Uterus (tissue), 4 donors: ENCODE results near the gene PALS2. TPM values are rescaled to one million over a fixed set of nuclear protein-coding genes. Genes with fewer than 3 reads are reported as not detected.

ENCODE experiments used
- DNase-seq, 2 donors: peaks; one replicate each; pipeline ENCODE4 v3.0.0-alpha.2; 2019 to 2020
- H3K27ac ChIP-seq, 2 donors: fragments of 200-600 bp; sonication (generic); 1 replicate in 1 of 2; 2 replicates in 1 of 2; pipeline ENCODE4 v1.5.1; 2016 to 2018
- H3K27me3 ChIP-seq, 2 donors: fragments of 200-600 bp; sonication (generic); one replicate each; pipeline ENCODE4 v1.5.1; 2018 to 2019; ENCODE audit warnings: control low read depth in 1 of 2
- H3K36me3 ChIP-seq, 2 donors: fragments of 200-600 bp; sonication (generic); one replicate each; pipeline ENCODE4 v1.5.1; 2019; ENCODE audit warnings: control low read depth in 1 of 2
- H3K4me1 ChIP-seq, 2 donors: fragments of 200-600 bp; sonication (generic); one replicate each; pipeline ENCODE4 v1.5.1; 2018 to 2019; ENCODE audit warnings: control low read depth in 1 of 2
- H3K4me3 ChIP-seq, 2 donors: fragments of 200-600 bp; sonication (generic); 1 replicate in 1 of 2; 2 replicates in 1 of 2; pipeline ENCODE4 v1.5.1; 2018 to 2019; ENCODE audit warnings: mild to moderate bottlenecking in 1 of 2
- H3K9me3 ChIP-seq, 2 donors: fragments of 200-600 bp; sonication (generic); one replicate each; pipeline ENCODE4 v1.5.1; 2019; ENCODE audit warnings: control low read depth in 1 of 2
- CTCF ChIP-seq, 4 experiments: fragments of 200-600 bp in 2 of 4; fragments of 450-650 bp in 2 of 4; sonication (generic) in 2 of 4; IDR thresholded peaks; one replicate each; pipeline ENCODE4 v1.5.1; 2016 to 2019; ENCODE audit warnings: antibody characterized with exemption in 4 of 4, mild to moderate bottlenecking in 2 of 4, moderate library complexity in 1 of 4
- POLR2A ChIP-seq, 2 donors: fragments of 450-650 bp; IDR thresholded peaks; one replicate each; pipeline ENCODE4 v1.6.1; 2016; ENCODE audit warnings: antibody characterized with exemption in 2 of 2, mild to moderate bottlenecking in 1 of 2, moderate library complexity in 1 of 2
- intact Hi-C: fragments of 100-400 bp; cut with DNase I; formaldehyde crosslinking; loops from one replicate; pipeline ENCODE4 v1.15.1; 2023; ENCODE audit warnings: low total_unique reads
- total RNA-seq, 4 donors: library from RNA; depleted of rRNA in 3 of 4; stranded (reverse); fragments of >200 nt in 3 of 4; gene quantifications; one replicate each; pipeline versions ENCODE4 v1.1.0 to v1.2.4, GENCODE V29; 2014 to 2023
- donor health status: DM: yes; HTN: yes; CAD: no.

Gene PALS2
- total RNA-seq, 4 donors from 2014 or later: 4.7 to 45.4 (median 36.8) TPM

DNA sequence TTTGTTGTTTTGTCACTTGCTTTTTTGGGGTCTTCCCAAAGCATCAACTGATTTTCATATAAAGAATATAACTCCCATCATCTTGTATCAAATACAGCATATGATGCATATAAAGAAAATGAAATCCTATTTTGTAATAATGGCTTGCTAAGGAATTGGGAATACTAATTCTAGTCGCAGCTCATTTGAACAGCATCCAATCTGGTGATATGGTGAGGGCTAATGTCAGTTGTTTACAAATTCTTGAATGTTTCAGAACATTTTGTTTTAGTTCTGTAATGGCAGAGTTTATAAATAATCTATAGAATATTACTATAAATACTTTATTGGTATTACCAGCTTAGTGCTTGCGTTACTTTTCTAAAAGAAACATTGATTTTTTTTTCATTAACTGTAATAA is 8.9 kb downstream of the PALS2 start:
- Histone ChIP-seq H3K27me3 (no peaks in the 10 kb centered on the region), H3K4me3 (no peak overlapping the region), H3K36me3 (no peaks in the 10 kb centered on the region), H3K9me3 (no peaks in the 10 kb centered on the region), H3K4me1 (no peaks in the 10 kb centered on the region), H3K27ac (no peak overlapping the region)
- TF ChIP-seq CTCF (IDR thresholded peaks at IDR 0.05): no peak
- no peak for TF ChIP-seq POLR2A (IDR thresholded peaks at IDR 0.05)
- DNase-seq: no peak
- intact Hi-C loops: no loop called here

- intact Hi-C loops: no loop called here
- Histone ChIP-seq H3K4me3 (no peak overlapping the region), H3K27ac (no peak overlapping the region), H3K9me3 (no peaks in the 10 kb centered on the region), H3K36me3 (no peaks in the 10 kb centered on the region), H3K4me1 (no peaks in the 10 kb centered on the region), H3K27me3 (no peaks in the 10 kb centered on the region)
- TF ChIP-seq POLR2A (IDR thresholded peaks at IDR 0.05) (no peak), CTCF (IDR thresholded peaks at IDR 0.05) (no peak)
- DNase-seq: no peak
These were observed 14.6 kb downstream of the PALS2 start for GRCh38 chr7:24587853-24588252.

DNA sequence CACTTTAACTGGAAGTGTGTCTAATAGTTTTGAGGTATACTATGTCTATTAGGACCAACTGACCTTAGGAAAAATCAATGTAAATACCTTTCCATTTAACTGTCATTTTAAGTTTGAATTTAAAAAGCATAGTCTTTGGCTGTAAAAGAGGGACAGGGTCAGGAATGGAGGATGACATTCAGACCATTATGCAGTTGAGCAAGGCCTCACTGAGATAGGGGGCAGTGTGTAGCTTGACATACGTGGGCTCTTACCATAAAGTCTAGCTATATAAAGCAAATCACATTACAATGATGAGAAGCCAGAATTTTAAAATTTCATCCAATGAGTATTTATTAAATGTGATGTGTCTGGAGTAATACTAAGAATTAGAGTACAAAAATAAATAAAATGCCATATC is 17.9 kb downstream of the PALS2 start:
- H3K27ac ChIP-seq: no peak overlapping the region
- no peak for DNase-seq
- no peaks in the 10 kb centered on the region for H3K36me3 ChIP-seq
- H3K4me1 ChIP-seq: no peaks in the 10 kb centered on the region
- TF ChIP-seq CTCF (IDR thresholded peaks at IDR 0.05) (no peak), POLR2A (IDR thresholded peaks at IDR 0.05) (no peak)
- intact Hi-C loops: no loop called here
- no peaks in the 10 kb centered on the region for H3K27me3 ChIP-seq
- no peak overlapping the region for H3K4me3 ChIP-seq
- H3K9me3 ChIP-seq: no peaks in the 10 kb centered on the region

- DNase-seq: no peak
- no peak overlapping the region for H3K27ac ChIP-seq
- intact Hi-C loops: no loop called here
- no peaks in the 10 kb centered on the region for H3K27me3 ChIP-seq
- H3K9me3 ChIP-seq: no peaks in the 10 kb centered on the region
- no peaks in the 10 kb centered on the region for H3K36me3 ChIP-seq
- H3K4me1 ChIP-seq: no peaks in the 10 kb centered on the region
- H3K4me3 ChIP-seq: no peak overlapping the region
- TF ChIP-seq POLR2A (IDR thresholded peaks at IDR 0.05): no peak
- TF ChIP-seq CTCF (IDR thresholded peaks at IDR 0.05): no peak
These were observed 22.6 kb downstream of the PALS2 start for GRCh38 chr7:24595671-24596418.

GRCh38 chr7:24597014-24597413 is 23.8 kb downstream of the PALS2 start:
- Histone ChIP-seq H3K4me1 (no peaks in the 10 kb centered on the region), H3K9me3 (no peaks in the 10 kb centered on the region), H3K36me3 (no peaks in the 10 kb centered on the region), H3K27ac (no peak overlapping the region), H3K4me3 (no peak overlapping the region), H3K27me3 (no peaks in the 10 kb centered on the region)
- no peak for DNase-seq
- intact Hi-C loops: no loop called here
- no peak for TF ChIP-seq POLR2A (IDR thresholded peaks at IDR 0.05)
